NCI-H2107 treated with DMSO at 0.1 percent for 48 hours (cell line): Measurements from ENCODE around the gene NEAT1.

ENCODE experiments used
- DNase-seq: peaks from one replicate; lab custom pipeline; 2025; ENCODE audit not compliant: unreplicated experiment; lab: John Stamatoyannopoulos, UW

NEAT1 gene

DNA sequence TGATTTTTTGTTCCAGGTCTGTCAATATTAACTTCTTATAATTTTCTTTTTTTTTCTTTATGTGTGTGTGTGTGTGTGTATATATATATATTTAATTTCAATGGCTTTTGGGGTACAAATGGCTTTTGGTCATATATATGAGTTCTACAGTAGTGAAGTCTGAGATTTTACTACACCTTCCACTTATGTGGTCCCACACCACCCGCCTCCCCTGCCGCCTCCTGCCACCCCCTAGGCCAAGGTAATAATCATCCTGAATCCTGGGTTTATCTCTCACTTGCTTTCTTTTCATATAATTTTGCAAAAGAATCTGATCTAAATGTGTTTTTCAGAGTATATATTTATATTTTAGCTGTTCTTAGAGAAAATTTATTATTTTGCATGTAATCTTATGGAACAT is 11.1 kb downstream of the NEAT1 start:
- no peak for DNase-seq

DNA sequence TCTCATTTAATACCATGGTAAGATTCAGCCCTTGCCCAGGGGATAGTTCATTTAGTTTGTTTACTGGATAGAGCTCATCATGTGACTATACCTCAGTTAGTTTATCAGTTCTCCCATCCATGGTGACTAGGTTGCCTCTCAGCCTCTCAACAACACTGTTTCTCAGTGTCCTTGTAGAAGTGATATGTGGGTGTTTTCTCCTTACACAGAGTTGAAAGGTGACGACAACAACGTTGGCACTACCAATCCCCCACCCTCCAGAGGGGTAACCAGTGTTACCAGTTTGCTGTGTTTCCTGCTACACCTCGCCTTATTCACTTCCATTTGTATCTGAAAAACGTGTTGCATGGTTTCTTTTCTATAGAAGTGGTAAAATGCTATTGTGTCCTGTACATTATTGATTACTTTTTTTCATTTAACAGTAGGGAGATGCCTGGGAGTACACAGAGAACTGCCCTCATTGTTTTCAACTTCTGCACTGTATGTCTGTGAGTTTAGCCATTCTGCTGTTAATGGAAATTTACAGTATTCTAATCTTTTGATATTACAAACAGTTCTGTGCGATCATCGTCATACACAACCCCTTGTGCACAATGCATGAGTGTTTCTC is 11.6 kb downstream of the NEAT1 start:
- DNase-seq = no peak

DNA sequence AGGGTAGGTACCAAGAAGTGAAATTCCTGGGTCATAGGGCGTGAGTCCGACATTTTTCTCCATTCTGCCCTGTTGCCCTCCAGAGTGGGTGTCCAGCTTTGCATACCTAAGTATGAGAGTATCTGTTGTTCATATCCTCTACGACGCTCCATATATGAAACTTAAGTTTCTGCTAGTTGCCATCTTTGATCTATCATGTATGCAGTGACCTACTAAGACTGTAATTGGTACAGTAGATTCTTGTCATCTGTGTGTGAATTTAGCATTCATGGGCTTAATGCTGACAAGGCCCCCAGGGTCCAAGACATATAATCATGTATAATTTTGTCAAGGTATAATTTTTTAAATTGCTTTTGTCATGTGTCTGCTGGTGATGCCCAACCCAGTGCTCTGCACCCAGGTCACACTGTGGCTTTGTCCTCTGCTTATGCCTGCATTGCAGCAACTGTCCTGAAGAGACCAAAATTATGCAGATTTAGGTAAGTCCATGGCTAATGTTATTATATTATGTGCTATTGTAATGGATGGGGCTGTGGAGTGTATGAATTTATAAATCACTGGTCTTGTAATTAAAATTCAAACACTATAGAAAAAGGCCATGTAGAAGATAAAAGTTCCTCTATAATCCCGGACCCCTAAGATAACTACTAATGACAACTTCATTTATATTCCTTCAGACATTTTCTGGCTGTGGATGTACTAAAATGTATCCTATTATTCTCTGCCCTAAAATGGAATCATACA is 12.2 kb downstream of the NEAT1 start:
- DNase-seq = no peak

DNA sequence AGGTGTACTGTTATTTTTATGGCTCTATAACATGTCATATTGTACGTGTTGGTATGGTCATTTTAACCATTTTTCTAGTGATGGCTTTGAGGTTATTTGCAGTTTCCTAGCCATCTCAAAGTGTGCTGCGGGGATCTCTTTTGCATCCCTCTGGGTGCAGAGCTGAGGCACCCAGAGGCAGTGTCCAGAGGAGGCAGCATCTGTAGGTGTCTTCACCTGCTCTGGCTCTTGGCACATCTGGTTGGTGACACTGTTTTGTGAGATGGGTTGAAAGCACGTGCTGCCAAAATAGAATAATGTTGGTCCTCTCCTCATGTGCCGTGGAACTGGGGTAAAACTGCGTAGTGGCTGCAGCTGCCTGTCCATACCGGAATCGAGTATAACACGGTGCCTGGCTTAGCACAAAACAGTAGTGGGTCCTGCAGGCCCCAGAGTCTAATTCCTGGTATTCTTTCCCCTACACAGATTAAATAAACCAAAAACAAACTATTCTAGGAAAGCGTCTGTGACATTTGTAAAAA is 12.9 kb downstream of the NEAT1 start:
- DNase-seq = no peak

DNA sequence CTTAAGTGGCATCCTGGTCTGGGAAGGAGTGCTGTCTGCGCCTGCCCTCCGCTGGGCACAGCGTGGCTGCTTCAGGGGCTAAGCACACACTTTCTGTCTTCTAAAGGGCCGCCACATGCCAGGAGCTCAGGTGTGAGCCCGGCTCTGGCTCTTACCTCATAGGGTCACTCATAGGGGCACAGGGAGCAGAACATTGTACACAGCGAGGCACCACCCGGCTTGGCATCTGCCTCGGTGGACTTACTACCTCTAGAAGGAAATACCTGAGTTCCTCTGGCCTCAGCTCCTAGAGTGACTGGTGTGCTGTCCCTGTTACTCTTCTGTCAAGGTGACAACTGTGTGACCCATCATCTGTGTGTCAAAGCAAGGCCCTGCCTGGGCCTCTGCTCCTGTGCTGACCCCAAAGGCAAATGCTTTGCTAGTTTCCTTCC is 13.4 kb downstream of the NEAT1 start:
- DNase-seq = no peak

DNA sequence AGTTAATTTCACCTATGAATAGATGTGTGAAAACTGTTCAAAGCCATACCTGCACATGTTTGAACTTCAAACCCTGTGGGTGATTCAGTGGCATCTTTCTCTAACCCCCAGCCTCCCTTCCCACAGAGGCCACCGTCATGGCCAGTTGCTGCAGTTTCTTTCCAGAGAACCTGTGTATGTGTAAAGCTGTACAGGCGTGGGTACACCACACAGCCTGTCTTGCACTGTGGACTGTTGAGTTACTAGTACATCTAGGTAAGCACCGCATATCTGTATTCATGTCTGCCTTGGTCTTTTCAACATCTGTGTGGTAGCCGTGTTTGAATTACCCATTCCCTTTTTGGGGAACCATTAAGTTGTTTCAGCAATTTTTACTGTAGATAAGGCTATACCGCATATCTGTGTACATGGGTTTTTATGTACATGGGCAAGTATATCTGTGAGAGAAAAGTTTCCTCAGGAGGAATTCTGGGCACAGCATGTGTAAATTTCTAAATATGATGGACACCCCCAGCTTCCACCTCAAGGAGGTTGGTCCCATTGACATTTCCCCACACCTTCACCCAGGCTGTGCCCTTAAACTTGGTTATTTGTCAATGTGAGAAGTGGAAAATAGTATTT is 13.9 kb downstream of the NEAT1 start:
- no peak for DNase-seq

DNA sequence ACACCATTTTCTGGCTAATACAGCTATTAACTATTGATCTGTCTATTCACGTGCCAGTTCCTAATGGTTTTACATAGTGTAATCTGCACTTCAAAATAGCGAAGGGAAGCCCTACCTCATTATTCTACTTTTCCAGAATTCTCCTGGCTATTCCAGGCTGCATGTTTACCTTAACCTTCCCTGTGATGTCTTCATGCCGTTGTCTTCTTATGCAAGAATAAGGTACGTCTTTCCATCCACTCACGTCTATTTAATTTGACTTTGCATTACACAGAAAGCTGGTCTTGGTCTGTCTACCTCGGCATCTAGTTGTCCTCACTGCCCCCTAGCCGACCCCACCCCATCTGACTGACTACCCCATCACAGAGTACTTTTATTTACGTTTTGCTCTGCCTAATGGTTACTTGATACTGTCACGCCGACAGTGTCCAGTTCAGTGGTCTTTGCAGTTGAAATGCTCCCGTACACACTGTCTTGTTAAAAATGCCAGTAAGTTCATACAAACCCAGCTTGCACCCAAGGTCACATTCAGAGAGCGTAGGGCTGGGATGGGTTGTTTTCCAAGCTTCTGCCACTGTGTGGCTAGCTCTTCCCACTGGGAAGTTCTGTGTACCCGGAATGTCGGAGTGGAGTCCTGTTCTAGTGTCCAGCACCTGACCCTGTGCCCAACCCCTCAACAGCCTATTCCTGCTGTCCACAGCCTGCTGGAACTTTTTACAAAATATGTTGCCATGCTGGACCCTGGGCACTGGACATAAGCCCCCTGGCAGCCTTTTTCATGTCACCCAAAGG is 15.0 kb downstream of the NEAT1 start:
- DNase-seq = no peak

DNA sequence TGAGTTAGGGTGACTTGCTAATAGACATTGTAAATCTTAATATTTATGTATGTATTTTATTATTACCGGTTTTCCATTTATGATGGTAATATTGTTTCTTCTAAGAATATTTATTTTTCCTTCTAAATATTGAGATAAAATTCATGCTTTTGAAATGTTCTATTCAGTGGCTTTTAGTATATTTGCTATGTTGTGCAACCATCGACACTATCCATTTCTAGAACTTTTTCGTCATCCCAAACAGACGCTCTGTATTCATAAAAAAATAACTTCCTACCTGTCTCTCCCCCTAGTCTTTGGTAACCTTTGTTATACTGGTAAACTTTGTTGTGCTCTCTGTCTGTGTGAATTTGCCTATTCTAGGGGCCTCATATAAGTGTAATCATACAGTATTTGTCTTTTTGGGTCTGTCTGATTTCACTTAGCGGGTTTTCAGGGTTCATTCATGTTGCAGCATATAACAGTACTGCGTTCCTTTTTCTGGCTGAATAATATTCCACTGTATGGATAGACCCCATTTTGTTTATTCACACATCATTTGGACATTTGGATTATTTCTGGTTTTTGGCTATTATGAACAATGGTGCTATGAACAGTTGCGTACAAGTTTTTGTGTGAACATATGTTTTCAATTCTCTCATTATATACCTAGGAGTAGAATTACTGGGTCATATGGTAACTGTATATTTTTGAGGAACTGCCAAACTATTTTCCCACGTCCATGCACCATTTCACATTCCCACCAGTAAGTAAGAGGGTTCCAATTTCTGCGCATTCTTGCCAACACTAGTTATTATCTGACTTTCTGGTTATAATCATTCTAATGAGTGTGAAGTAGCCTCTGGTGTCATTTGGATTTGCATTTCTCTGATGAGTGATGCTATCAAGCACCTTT is 15.9 kb downstream of the NEAT1 start:
- DNase-seq = no peak

DNA sequence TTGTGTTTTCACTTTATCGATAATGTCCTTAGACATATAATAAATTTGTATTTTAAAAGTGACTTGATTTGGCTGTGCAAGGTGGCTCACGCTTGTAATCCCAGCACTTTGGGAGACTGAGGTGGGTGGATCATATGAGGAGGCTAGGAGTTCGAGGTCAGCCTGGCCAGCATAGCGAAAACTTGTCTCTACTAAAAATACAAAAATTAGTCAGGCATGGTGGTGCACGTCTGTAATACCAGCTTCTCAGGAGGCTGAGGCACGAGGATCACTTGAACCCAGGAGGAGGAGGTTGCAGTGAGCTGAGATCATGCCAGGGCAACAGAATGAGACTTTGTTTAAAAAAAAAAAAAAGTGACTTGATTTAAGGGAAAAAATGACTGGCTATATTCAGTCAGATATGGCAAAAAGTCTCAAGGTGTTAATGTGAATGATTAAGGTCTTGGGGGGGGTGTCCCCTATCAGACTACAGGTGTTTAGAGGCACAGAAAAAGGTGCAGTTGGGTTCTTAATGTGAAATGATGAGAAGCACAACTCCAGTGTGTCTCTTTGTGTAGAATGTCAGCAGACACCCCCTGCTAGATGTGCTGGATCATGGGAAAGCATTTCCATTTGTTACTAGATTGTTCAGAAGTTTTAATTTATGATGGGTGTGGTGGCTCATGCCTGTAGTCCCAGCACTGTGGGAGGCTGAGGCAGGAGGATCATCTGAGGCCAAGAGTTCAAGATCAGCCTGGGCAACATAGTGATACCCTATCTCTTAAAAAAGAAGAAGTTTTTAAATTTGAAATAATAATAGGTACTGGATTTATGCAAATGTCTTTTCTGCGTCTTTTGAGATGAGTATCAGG is 17.0 kb downstream of the NEAT1 start:
- DNase-seq = no peak

DNA sequence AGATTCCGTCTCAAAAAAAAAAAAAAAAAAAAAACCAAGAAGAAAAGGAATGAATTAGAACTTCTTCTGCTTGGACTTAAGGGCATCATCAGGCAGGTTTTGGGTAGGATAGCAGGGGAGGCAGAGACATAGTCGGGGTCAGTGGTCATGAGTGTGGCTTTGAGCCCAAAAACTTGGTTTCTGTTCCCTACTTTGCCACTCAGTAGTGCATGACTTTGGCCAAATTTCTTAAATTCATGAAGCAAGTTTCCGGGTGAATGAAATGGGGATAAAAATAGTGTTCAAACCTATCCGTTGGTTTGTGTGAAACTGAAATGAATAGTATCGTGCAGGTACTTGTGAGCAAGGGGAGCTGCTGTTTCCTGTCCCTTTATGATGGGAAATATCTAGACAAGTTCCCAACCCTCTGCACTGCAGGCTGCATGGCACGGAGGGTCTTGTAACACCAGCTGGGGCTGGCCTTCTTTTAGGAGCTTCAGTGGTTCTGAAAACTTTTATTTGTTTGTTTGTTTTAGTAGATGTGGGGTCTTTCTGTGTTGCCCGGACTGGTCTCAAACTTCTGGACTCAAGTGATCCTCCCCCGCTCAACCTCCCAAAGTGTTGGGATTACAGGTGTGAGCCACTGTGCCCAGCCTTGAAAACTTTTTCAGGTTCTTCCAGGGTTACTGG is 18.4 kb downstream of the NEAT1 start:
- DNase-seq = no peak

DNA sequence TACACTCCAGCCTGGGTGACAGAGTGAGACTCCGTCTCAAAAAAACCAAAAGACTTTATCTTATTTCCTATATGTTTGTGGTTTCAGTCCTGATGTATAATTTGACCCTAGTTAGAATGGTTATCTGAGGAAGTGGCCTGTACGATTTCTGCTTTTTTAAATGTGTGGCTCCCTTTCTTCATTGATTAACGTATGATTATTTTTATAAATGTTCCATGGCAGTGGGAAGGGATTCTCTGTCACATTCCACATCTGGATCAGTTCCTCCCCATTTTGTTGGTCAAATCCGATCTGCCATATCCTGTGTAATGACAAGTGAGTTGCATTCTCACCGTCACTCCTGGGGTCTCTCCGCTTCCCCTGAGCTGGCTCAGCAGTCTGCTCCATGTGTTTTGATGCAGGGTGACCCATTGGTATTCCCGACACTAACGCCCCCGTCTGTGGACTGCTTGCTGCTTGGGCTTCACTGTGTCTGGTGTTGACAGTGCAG is 20.3 kb downstream of the NEAT1 start:
- no peak for DNase-seq

DNA sequence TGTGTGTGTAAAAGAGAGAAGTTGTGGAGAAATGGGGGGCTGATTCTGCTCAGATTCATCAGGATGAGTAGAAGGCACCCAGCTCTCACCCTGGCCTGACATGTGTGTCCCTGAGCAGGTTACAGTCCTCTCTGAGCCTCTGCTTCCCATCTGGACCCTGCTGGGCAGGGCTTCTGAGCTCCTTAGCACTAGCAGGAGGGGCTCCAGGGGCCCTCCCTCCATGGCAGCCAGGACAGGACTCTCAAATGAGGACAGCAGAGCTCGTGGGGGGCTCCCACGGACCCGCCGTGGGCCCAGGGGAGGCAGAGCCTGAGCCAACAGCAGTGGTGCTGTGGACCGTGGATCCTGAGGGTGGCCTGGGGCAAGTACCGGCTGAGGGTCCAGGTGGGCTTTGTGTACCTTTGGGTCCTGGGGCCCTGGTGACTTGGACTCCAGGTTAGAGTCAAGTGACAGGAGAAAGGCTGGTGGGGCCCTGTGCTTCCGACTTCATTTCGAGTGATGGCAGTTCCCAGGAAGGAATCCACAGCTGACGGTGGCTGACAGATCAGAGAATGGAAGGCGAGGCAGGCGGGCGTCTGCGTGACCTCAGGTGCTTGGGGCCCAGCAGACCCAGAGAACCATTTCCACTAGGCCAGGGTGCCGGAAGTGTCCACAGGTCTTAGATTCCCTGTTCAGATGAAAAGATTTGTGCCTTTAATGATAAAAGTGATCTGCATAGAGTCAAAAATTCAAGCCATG is 21.9 kb downstream of the NEAT1 start:
- no peak for DNase-seq

DNA sequence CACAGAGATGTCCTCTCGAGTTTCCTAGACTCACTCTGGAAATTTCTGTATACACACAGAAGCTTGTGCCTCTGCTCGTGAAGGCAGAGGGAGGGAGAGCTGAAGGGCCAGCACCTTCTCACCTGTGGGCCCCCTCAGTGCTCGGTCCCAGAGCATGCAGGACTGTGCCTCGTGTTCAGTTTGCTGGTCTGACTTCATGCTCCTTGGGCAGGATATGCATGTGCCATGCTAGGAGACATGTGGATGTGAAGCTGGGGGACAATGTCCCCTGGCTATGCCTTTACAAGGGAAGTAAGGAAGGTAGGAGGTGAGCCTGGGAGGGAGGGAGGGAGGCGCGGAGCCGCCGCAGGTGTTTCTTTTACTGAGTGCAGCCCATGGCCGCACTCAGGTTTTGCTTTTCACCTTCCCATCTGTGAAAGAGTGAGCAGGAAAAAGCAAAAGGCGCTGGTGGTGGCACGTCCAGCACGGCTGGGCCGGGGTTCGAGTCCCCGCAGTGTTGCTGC is 22.6 kb downstream of the NEAT1 start:
- DNase-seq = no peak

DNA sequence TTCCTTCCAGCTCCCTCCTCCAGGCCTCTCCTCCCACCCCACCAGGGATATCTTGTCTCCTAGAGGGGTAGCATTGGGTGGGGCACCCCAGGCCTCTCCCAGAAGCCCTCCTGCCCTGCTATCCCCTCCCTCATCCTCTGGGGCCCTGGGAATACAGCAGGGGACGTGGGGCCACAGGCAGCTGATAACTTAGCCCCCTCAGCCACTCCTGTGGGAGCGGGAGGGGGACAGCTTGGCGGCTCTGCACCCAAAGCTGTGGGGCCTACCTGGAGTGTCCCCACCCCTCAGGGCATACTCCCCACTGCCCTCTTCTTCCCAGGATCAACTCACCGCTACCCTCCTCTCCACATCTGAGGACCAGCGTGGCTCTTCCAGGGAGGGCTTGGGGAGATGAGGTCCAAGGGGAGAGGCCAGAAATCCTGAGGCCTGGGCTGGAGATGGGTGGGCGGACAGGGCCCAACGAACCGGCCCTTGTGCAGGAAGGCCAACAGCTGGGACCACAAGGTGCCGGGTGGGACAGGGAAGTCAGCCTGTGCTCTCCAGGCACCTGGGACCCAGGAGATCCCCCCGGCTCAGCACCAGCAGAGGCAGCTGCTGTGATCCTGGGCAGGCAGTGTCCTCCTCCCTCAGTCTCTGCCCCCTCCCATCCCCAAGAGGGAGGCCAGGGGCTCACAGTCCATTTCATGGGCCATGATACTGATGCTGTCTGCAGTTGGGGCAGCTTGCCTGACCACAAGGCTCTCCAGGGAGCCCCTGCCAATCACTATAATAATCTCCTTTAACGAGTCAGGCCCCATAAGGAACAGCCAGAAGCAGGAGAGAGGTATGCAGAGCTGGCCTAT is 23.2 kb downstream of the NEAT1 start:
- DNase-seq = no peak

DNA sequence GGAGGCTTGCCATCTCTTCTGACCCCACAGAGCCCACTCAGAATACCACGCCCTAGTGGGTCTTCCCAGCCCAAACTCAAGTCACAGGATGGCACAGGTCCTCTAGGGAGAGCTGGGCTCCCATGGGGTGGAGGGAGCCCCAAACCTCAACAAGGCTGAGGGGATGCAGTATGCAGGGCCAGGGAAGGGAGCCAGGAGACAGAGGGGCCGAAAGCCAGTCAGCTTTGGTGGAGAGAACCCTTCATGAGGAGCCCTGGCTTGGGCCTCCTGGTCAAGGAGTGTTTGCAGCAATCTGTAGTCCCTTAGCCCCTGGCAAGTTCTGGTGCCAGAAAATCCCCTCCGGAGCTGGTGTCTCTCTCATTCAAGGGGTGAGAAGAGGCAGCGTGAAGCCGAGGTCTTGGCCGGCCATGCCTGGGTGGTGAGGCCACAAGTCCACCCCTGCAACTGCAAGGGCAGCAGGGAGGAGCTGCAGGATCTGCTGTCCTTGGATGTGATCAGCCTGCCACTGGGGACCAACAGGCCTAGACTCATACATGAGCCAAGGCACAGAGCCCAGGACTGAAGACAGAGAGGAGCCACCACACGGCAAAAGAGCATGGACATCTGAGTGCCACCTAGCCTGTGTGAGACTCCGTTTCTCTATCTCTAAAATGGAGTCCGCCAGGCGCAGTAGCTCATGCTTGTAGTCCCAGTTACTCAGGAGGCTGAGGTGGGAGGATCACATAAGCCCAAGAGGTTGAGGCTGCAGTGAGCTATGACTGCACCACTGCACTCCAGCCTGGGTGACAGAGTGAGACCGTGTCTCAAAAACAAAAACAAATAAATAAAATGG is 24.1 kb downstream of the NEAT1 start:
- DNase-seq = no peak

DNA sequence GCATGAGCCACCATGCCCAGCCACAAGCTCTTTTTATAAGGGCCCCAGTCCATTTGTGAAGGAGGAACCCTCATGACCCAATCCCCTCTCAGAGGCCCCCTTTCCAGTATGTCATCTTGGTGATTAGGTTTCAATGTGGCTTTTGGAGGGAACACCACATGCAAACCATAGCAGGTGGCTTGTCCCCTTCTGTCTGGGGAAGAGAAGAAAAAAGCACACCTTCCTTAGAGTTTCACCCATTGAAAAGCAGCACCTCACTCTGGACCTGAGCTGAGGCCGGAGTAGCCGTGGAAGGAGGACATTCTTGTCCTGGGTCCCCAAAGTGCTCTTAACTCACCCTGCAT is 25.4 kb downstream of the NEAT1 start:
- DNase-seq = no peak
